ENCODE results near the gene LIPG.

LIPG gene

GRCh38 chr18:49613641-49614151 lies 51.8 kb downstream of the LIPG start:
- DNase-seq, result no peak

DNA sequence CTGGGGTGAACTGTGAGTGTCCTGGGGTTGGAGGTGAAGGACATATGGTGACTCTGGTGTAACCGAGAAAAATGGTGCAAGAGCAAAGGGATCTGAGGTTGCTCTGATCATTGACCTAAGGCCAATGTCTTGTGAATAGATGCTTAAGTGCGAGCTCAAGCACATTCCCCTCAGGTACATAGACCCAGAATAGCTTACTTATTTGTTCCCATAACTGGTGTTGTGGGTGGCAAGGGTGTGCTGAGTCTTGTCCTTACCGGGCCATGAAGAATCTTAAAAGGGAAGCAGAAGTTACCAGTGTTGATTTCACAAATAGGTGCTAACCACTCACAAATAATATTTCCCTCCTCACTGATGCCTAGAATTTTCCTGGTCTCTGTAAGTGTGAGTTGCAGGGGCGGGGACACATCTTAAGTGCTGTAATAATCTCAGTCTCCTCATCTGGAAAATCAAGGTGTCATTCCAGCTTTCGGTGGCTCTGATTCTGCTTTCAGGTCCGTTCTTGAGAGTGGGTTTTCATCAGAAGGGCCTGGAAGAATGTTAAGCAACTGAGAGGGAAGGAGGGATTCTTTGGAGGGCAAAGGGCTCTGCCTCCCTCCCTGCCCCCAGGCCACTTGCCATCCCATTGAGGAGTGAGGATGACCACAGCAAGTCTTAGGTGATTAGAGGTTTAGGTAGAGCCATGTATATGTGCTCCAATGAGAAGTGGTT lies 54.9 kb downstream of the LIPG start:
- no peak for DNase-seq

GRCh38 chr18:49617329-49617695 lies 55.5 kb downstream of the LIPG start:
- DNase-seq, result no peak

- DNase-seq, result no peak
Observed at GRCh38 chr18:49617865-49618264, 56.0 kb downstream of the LIPG start.

DNA sequence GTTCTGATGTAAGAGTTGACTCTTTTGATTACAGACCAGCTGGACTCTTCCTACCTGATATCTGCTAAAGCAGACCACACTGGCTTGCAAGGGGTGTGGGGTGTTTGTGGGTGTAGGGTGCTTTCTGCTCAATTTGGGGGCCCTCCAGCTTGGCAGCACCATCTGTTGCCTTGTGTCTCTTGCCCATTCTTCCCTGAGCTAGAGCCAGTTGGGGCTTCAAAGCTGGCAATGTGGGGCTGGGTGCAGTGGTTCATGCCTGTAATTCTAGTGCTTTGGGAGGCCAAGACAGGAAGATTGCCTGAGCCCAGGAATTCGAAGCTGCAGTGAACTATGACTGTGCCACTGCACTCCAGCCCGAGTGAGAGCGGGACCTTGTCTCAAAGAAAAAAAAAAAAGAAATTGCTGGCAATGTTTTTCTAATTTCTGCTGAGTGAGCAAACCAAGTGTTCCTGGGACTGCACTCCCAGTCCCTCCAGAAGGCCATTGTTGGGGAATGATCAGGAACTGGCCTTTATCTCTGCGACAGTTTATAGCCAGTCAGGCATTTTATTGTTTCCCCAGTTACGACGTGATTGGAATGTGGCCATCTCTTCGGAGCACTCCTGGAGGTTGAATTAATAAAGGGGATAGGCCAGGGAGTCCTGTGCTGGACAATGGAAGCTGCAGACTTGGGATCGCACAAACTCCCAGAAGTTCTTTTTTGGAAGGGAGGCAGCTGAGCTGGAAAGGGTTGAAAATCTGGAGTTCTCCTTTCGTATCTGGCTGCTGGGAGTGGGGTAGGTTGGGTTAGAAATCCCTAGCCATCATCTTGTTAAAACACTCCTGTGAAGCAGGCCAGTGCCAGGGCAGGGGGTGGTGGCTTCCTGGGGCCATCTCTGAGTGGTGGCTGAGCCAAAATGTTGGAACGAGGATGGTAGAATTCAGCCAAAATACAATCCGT lies 57.2 kb downstream of the LIPG start:
- no peak for DNase-seq

GRCh38 chr18:49619801-49620200 lies 57.9 kb downstream of the LIPG start:
- no peak for DNase-seq

DNA sequence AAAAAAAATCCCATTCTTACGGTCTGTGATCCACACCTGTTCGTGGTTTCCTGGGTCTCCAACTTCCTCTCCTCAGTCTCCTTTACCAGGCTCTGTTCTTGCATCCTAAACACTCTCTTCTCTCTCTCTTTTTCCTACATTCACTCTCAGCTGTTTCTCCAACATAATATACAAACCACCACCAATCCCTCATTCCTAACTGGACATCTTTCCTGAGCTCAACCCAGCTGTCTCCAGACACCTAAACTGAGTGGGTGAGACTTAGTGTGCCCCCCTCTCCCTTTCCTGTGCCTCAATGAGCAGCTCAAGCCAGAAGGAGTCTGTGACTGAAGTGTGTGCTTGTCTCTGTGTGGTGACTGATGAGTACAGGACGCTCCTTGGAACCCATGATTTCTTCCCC lies 59.4 kb downstream of the LIPG start:
- DNase-seq, result no peak

- no peak for DNase-seq
Observed at GRCh38 chr18:49621717-49622351, 60.0 kb downstream of the LIPG start.

GRCh38 chr18:49623571-49623970 lies 61.7 kb downstream of the LIPG start:
- DNase-seq, result no peak

- DNase-seq, result no peak
Observed at GRCh38 chr18:49625021-49625691, 63.3 kb downstream of the LIPG start.

DNA sequence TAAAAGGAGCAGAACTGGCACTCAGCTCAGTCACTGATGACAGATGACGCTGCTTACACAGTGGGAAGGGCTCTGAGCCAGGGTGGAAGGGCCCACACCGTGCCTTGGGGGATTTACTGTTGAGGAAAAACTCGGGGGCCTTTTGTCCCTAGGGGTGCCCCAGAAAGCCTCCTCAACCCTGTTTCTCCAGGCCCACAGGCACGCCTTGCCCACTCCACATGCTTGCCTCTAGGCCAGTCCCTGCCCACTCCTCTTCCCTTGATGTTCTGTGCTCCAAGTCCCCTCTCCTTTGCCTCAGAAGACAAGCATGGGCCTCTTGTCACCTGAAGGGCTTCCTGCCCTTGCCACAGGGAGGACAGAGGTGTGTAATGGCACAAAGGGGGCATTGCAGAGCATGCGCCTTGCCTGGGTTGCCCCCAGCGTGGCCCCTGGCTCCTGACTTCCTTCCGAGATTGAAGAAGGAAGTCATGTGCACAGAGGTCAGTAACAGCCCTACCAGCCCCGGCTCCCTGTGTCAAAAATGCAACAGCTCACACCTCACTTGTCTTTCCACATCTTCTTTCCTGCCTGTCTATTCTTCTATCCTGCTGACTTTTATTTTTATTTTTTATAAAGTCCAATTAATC lies 65.1 kb downstream of the LIPG start:
- DNase-seq, result no peak

GRCh38 chr18:49628119-49628518 lies 66.3 kb downstream of the LIPG start:
- DNase-seq, result no peak

DNA sequence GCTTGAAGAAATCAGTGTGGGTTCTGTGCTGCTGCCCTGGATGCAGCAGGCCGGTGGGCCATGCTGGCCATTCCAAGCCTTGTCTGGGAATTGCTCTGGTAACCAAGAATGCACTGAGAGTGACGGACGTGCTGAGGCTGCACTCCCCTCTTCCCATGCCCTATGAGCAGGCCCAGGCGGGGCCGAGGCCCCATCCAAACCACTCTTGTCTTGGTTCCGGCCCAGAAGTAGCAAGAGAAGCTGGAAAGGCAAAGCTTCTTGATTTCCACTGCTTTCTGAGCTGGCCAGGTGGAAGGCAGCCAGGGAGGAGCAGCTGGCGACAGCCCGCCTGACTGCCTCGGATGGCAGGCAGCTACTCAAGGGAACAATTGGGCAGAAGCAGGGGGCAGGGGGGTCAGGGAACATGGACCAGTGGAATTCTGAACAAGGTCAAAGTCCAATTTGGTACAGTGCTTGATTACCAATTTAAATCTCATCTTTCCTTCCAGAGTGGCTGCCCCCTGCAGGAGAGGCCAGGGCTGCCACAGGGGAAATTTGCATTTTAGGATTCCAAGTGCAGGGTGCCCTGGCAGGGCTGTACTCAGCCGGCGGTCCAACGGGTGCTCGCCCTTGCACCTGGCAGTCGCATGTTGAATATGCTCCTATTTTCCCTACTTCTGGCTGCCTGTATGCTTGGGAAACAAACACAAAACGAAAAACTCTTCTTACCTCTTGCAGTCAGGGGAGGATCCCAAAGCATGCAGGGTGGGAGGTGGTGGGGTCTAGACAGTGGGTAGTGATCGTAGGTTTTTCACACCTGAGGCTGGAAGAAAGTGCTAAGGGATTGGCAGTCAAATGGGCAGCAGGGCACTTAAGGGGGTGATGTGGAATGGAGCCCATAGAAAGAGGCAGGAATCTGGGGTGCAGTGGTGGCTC lies 67.3 kb downstream of the LIPG start:
- no peak for DNase-seq

DNA sequence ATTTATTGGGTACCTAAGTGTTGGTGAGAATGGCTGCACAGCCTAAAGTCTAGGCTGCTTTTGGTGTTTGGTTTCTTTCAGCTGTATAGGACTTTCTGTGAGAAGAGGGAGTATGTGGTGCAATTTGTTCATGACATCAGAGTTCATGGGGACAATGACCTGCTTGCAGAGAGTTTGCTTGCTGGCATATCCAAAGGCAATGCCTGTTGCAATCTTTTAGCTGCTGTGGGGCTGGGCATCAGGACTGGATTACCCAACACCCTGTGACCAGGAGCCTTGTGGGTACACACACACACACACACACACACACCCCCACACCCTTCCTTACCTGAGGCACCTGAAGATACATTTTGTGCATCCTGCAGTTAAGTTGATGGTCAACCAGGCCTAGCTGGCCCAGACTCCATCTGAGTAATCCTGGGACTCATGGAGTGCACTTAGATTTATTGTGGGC lies 68.4 kb downstream of the LIPG start:
- DNase-seq, result no peak

DNA sequence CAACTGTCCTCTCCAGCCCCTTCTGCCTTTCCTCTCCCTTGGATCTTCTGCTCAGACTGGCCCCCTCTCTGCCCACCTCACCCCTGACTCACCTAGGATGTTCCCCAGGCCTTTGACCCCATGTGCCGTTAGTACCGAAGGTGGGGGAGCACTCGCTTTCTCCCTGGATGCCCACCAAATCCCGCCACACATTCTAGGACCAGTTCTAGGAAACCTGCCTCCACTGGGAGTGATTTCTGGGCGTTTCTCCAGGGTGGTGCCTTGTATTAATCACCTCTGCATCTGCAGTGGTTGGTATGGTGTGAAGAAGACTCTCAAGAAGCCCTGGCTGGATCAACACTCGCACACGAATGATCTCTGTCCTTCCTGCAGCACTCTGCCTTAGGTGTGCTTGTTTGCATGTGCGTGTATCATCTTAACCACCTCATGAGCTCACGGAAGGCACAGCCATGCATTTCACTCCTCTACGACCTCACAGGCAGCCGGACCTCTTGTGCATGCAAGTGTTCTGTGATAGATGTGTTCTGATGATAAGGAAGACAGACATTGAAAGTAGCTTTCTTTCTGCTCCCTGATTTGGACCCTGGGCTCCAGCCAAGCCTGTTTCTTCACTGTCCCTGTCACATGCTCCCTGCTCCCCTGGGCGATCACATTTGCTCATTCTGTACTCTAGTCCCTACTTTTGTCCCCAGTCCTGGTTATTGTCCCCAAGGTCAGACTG lies 69.4 kb downstream of the LIPG start:
- no peak for DNase-seq

- no peak for DNase-seq
Observed at GRCh38 chr18:49632588-49632987, 70.7 kb downstream of the LIPG start.

- no peak for DNase-seq
Observed at GRCh38 chr18:49638209-49638785, 76.4 kb downstream of the LIPG start.

- no peak for DNase-seq
Observed at GRCh38 chr18:49638891-49639557, 77.2 kb downstream of the LIPG start.

GRCh38 chr18:49639643-49640391 lies 78.0 kb downstream of the LIPG start:
- DNase-seq, result no peak
